GM21737 (cell line): Measurements from ENCODE around the gene PLPPR3.
"Not testable (repeated sequence)": the region's sequence is repeated elsewhere in the genome, so short reads cannot be mapped to it uniquely, and the experiment has no call there.

Experiments used
- ATAC-seq: cut with Tn5 transposase; IDR thresholded peaks from one replicate; pipeline ENCODE4 v1.9.1; 2021; ENCODE audit warnings: mild to moderate bottlenecking, moderate library complexity; ENCODE audit not compliant: unreplicated experiment

Gene PLPPR3

DNA sequence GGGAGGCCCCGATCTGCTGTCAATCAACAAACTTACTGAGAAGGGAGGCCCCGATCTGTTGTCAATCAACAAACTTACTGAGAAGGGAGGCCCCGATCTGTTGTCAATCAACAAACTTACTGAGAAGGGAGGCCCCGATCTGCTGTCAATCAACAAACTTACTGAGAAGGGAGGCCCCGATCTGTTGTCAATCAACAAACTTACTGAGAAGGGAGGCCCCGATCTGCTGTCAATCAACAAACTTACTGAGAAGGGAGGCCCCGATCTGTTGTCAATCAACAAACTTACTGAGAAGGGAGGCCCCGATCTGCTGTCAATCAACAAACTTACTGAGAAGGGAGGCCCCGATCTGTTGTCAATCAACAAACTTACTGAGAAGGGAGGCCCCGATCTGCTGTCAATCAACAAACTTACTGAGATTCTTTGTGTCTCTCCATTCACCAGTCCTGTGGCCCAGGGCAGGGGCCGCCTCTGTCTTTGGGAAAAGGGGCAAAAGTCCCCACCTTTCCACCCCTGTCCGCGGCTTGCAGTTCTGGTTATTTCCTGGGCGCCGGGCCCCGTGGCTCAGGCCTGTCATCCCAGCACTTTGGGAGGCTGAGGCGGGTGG lies 32.0 kb upstream of the PLPPR3 start:
- not testable (repeated sequence) for ATAC-seq

DNA sequence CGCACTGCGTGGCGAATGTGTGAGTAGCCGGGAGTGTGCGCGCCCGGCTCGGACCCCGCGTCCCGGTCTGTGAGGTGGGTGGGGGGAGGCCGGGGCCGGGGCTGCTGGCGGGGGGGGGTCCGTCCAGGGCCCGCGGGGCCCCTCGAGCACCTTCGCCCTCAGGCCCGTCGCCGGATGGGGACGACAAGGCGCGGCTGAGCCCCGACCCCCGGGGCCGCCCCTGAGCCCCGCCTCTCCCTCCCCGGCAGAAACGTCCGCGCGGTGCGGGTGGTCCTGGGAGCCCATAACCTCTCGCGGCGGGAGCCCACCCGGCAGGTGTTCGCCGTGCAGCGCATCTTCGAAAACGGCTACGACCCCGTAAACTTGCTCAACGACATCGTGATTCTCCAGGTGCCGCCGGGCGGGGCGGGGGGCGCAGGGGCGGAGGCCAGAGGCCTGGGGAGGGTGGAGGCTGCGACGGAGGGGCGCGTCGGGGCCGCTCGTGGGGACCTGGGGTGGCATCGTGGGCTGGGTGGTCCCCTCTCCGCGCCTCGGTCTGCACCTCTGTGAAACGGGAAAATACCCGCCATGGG lies 31.3 kb upstream of the PLPPR3 start:
- no peak for ATAC-seq

DNA sequence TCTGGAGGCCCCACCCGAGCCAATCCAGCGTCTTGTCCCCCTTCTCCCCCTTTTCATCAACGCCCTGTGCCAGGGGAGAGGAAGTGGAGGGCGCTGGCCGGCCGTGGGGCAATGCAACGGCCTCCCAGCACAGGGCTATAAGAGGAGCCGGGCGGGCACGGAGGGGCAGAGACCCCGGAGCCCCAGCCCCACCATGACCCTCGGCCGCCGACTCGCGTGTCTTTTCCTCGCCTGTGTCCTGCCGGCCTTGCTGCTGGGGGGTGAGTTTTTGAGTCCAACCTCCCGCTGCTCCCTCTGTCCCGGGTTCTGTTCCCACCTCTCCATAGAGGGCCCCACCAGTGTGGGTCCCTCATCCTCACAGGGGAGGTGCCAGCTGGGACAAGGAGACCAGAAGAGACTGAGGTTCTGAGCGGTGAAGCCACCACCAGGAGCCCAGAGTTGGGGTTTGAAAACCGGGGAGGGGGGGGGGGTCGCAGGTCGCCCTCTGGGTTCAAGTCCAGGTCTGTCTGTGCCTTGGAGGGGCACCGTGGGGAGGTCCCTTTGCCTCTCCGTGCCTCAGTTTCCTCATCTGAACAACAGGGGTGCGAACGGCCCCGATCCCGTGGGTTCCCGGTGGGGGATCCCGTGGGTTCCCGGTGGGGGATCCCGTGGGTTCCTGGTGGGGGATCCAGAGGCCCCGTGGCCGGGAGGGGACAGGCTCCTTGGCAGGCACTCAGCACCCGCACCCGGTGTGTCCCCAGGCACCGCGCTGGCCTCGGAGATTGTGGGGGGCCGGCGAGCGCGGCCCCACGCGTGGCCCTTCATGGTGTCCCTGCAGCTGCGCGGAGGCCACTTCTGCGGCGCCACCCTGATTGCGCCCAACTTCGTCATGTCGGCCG lies 30.6 kb upstream of the PLPPR3 start, which contains the start of gene ELANE:
ELANE (plus strand) TSS at position 168 of the 878 bp plus-strand sequence; CDS start at position 194, 26 bp downstream.
- no peak for ATAC-seq

DNA sequence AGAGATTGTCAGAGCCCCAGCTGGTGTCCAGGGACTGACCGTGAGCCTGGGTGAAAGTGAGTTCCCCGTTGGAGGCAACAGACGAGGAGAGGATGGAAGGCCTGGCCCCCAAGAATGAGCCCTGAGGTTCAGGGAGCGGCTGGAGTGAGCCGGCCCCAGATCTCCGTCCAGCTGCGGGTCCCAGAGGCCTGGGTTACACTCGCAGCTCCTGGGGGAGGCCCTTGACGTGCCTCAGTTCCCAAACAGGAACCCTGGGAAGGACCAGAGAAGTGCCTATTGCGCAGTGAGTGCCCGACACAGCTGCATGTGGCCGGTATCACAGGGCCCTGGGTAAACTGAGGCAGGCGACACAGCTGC lies 29.2 kb upstream of the PLPPR3 start:
- ATAC-seq, result no peak

DNA sequence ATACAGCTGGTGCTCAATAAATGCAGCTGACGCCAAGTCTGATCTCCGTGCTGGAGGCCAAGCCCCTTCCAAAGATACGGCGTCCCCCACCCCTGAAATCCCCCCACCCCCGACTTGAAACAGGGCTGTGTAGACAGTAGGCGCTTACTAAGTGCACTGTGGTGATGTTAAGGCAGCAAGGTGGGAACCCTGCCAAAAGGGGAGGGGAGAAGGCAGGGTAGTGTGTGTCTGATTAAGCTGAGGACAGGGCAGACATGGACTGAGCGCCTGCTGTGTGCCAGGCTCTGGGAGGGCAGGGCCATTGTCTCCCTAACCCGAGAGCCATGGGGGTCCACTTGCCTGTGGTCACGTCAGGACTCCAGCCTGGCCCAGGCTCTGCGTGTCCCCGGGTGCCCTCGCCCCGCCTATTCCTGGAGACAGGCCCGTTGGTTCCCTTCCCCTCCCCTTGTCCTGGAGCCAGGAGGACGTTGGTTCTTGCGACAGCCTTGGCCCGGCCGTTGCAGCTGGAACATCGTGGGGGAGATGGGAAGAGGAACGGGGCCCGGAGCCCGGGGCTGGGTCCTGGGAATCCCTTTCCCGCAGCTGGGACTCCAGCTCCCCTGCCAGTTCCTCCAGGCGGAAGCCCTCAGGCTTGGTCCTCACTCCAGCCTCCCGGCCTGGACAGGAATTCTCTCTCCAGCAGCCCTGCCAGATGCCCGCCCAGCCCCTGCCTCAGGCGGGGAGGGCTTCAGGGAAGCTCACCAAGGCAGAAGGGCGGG lies 28.6 kb upstream of the PLPPR3 start:
- ATAC-seq, result no peak

DNA sequence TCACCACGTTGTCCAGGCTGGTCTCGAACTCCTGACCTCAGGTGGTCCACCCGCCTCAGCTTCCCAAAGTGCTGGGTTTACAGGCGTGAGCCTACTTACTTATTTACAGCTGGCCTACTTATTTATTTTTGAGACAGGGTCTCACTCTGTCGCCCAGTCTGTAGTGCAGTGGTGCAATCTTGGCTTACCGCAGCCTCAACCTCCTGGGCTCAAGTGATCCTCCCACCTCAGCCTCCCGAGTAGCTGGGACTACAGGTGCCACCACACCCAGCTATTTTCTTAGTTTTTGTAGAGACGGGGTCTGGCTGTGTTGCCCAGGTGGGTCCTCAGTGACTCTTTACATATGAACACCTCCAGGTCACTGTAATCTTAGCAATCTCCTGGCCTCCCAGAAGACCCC lies 27.4 kb upstream of the PLPPR3 start:
- ATAC-seq, result not testable (repeated sequence)

DNA sequence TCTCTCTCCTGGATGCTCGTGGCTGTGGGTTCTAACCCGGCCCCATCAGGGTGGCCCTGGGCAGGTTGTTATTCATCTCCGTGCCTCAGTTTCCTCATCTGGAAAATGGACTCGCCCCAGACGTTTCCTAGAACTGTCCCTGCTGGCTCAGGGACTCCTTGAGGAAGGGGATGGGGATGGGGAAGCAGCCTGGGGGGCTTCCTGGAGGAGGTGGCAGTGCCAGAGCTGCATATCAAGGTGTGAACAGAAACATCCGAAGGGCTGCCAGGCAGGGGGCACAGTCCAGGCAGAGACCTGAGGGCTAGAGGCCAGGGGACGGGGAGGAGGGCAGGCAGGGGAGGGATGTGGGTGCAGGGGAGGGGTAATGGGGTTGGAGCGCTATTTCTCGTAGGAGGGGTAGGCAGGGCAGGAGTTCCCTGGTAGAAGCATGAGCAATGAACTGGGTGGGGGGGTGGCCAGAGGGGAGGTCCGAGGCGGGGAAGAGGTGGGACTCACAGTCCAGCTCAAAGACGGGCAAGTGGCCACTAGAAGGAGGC lies 26.7 kb upstream of the PLPPR3 start:
- no peak for ATAC-seq

DNA sequence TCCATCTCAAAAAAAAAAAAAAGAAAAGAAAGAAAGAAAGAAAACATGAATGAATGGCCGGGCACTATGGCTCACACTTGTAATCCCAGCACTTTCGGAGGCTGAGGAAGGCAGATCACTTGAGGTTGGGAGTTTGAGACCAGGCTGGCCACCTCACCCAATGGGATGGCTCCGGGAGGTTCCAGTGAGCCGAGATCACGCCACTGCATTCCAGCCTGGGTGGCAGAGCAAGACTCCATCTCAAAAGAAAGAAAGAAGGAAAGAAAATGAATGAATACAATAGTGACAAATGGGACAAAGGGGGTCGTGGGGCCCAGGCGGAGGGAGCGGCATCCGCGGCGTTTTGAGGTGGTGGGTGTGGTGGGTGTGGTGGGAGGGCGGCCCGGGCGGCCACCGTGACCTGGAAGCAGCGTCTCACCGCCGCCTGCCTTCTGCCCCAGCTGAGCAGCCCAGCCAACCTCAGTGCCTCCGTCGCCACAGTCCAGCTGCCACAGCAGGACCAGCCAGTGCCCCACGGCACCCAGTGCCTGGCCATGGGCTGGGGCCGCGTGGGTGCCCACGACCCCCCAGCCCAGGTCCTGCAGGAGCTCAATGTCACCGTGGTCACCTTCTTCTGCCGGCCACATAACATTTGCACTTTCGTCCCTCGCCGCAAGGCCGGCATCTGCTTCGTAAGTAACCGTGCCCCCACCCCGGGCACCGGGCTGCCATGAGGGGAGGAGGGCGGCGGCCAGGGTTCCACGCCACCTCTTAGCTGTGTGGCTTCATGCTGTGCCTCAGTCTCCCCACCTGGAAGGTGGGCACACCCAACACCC lies 24.2 kb upstream of the PLPPR3 start:
- no peak for ATAC-seq

DNA sequence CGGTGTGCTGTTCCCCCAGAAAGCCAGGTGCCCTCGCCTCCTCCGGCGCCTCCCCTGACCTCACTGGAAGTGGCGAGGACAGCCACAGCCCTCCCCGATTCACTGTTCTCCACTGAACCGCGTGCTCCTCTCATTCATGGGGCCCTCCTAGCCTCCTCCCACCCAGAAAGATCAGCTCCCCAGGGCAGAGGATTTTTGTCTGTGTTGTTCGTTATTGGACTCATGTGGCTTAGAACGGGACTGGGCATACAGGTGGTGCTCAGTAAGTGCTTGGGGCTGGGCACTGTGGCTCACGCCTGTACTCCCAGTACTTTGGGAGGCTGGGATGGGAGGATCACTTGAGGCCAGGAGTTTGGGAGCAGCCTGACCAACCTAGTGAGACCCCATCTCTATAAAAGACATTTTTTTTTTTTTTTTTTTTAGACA lies 22.8 kb upstream of the PLPPR3 start:
- ATAC-seq, result no peak

DNA sequence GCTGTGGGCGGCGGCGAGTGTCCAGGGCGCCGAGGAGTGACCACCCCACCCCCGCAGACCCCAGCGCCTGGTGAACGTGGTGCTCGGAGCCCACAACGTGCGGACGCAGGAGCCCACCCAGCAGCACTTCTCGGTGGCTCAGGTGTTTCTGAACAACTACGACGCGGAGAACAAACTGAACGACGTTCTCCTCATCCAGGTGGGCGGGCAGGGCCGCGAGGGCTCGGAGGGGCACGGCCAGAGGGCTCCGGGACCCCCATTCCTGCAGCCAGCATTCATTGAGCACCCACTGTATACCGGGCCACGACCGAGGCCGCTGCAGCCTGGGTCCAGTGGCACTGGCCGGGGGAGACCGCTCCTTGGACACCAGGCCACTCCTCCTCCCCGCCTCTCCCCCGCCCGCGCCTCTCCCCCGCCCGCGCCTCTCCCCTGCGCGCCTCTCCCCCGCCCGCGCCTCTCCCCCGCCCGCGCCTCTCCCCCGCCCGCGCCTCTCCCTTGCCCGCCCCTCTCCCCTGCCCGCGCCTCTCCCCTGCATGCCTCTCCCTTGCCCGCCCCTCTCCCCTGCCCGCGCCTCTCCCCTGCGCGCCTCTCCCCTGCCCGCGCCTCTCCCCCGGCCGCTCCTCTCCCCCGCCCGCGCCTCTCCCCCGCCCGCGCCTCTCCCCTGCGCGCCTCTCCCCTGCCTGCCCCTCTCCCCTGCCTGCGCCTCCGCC lies 22.2 kb upstream of the PLPPR3 start:
- ATAC-seq, result no peak

DNA sequence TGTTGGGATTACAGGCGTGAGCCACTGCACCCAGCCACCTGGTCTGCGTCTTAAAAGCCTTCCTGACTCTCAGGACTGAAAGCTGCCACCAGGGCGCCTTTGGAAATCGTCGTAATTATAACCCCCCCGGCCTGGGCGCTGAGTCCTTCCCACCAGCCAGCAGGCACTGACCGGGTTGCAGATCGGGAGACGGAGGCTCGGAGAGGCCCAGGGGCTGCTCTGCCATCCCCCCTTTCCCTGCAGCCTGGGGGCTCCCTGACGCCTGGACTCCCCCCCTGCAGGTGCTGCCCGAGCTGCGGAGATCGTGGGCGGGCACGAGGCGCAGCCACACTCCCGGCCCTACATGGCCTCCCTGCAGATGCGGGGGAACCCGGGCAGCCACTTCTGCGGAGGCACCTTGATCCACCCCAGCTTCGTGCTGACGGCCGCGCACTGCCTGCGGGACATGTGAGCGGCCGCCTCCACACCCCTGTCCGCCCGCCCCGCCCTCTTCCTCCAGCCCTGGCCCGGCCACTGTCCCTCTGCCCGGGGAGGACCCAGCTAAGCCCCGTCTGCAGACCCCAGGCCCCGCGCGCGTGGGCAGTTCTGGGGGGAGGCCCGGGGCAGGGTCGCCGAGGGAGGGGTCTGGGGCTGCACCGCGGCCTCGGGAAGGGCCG lies 21.6 kb upstream of the PLPPR3 start:
- no peak for ATAC-seq

DNA sequence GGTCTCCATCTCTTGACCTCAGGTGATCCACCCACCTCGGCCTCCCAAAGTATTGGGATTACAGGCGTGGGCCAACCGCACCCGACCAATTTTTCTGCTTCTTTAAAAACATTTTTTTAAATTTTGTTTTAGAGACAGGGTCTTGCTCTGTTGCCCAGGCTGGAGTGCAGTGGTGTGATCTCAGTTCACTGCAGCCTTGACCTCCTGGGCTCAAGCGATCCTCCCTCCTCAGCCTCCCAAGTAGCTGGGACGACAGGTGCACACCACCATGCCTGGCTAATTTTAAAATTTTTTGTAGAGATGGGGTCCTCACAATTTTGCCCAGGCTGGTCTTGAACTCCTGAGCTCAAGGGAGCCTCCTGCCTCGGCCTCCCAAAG lies 21.0 kb upstream of the PLPPR3 start:
- ATAC-seq, result not testable (repeated sequence)

DNA sequence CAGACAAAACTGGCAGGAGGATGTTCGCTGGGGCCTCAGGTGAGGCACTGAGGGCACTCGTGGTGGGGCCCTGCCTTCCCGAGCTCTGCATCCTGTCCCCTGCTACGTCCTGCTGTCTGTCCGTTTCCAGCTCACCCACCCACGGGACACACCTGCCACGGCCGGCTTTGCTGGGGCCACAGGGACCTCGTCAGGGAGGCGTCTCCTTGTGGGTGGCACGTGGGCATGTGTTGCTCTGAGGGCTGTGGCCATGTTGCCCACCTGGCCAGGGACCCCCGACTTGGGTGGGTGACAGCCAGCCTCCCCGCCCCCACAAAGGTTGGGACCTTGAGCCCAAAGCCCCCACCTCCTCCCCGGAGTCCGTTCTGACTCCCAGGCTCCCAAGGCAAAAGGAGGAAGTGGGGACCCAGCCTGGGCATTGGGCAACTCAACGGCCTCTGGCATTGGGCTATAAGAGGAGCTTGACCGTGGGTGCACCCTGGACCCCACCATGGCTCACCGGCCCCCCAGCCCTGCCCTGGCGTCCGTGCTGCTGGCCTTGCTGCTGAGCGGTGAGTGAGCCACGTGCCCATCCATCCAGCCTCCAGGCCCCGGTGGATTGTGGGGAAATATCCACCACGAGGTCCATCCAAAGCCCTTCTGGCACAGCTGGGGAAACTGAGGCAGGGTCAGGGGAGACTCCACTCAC lies 18.9 kb upstream of the PLPPR3 start, which contains the start of gene PRTN3:
PRTN3 (plus strand) TSS at position 481 of the 688 bp plus-strand sequence; CDS start at position 491, 10 bp downstream.
- no peak for ATAC-seq

DNA sequence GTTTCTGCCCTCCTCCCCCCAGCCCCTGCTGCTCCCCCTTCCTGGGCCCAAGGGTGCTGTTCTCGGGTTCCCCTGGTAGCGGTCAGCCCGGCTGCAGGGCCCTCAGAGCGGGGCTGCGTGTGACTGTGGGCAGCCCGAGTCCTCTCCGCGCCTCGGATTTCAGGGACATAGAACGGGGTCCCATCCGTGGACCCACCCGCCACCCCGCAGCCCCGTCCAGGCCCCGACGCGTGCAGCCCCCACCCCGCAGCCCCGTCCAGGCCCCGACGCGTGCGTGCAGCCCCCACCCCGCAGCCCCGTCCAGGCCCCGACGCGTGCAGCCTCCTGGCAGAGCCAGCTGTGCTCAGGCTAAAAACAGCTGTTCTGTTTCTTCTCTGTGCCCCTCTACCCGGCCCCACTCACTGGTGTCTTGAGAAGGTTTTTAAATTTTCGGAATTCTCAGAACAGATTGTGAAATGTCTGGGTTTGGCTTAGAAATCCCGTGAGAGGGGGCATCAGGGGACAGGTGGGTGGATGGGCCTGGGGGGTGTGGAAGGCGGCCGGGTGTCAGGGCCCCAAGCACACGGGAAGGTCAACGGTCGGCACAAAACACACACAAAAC lies 13.6 kb upstream of the PLPPR3 start:
- no peak for ATAC-seq

DNA sequence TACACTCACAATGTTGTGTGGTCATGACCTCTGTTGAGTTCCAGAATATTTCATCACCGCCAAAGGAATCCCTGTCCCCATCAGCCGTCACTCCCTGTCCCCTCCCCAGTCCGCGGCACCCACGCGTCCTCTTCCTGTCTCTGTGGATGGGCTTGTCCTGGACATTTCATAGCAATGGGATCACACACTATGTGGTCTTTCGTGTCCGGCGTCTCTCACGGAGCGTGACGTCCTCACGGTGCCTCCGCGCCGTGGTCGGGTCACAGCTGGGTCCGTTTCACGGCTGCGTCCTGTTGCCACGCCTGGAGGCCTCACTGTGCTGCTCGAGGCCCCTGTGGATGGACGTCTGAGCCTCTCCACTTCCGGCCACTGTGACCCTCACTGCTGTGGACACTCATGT lies 12.5 kb upstream of the PLPPR3 start:
- ATAC-seq, result no peak

DNA sequence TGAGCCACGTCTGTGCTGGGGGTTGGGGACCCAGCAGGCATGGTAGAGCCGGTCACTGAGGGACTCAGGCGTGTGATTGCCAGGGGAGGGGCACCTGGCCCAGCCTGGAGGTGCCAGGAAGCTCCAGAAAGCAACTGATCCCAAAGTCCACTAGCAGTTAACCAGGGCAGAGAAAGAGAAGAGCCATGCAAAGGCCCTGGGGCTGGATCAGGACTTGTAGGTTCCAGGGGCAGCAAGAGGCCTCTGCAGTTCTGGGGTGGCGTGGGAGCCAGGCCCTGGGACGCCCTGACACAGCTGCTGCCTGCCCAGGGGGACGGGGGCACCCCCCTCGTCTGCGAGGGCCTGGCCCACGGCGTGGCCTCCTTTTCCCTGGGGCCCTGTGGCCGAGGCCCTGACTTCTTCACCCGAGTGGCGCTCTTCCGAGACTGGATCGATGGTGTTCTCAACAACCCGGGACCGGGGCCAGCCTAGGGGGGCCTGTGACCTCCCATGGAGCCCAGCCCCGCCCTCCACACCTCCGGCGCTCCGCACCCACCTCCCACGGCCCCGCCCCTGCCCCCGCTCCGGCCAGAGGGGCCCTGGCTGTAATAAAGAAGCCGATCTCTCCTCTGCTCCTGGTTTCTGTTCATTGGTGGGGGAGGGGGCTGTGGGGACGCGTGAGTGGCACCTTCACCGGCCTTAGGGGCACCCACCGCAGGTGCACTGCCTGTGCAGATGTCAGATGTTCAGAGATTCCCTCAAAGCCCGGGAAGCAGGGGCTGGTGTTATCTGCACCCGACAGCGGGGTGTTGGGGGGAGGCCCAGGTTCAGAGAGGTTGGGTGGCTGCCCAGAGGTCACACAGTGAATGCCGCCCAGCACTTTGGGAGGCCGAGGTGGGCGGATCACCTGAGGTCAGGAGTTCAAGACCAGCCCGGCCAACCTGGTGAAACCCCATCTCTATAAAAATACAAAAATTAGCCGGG lies 9.9 kb upstream of the PLPPR3 start:
- ATAC-seq, result no peak
